Caco-2 (cell line): ENCODE measurements around the gene CRTC2. TPM values are rescaled to one million over a fixed set of nuclear protein-coding genes. Genes with fewer than 3 reads are reported as not detected.

Experiments used
- BruUV-seq: library from RNA; stranded (reverse); fragments of 400-500 nt; replicated peaks from 2 replicates; lab custom pipeline; 2021; lab: Mats Ljungman, UMichigan
- CTCF ChIA-PET: fragments of 300-600 bp; sonication (Branson Sonifier 250); formaldehyde crosslinking; loops from one replicate; lab custom pipeline; 2022; ENCODE audit warnings: antibody characterized with exemption; lab: Charles Lee
- POLR2A ChIA-PET: fragments of 300-600 bp; sonication (Branson Sonifier 250); formaldehyde crosslinking; loops from one replicate; lab custom pipeline; 2022; ENCODE audit warnings: antibody characterized with exemption; lab: Charles Lee
- DNase-seq, 2 experiments: peaks; one replicate each; pipeline versions ENCODE4 v3.0.0 to v3.0.0-alpha.2; 2020 to 2022
- H3K27me3 ChIP-seq: replicated peaks from 2 replicates; pipeline ENCODE4 v1.6.0; 2011; ENCODE audit warnings: low read length; ENCODE audit not compliant: control insufficient read depth, insufficient read depth
- H3K36me3 ChIP-seq: 2 replicates; pipeline ENCODE4 v1.5.1; 2011; ENCODE audit warnings: low read length; ENCODE audit not compliant: control insufficient read depth, insufficient read depth
- H3K4me1 ChIP-seq: fragments of 250-450 bp; sonication (Bioruptor Pico); 2 replicates; pipeline ENCODE4 v1.5.1; 2020; ENCODE audit warnings: mild to moderate bottlenecking
- H3K4me3 ChIP-seq: 2 replicates; pipeline ENCODE4 v1.5.1; 2011; ENCODE audit warnings: low read depth, mild to moderate bottlenecking, control low read depth, low read length
- H3K9me3 ChIP-seq: fragments of 250-450 bp; sonication (Bioruptor Pico); 2 replicates; pipeline ENCODE4 v1.5.1; 2020; ENCODE audit warnings: mild to moderate bottlenecking, moderate library complexity
- H3K27ac Mint-ChIP-seq: one replicate; pipeline ENCODE4 v1.8.0; 2022; ENCODE audit warnings: mixed read lengths; ENCODE audit not compliant: unreplicated experiment
- H3K27me3 Mint-ChIP-seq: one replicate; pipeline ENCODE4 v1.8.0; 2022; ENCODE audit warnings: mixed read lengths; ENCODE audit not compliant: insufficient read depth, unreplicated experiment
- H3K36me3 Mint-ChIP-seq: one replicate; pipeline ENCODE4 v1.8.0; 2022; ENCODE audit warnings: mild to moderate bottlenecking, mixed read lengths; ENCODE audit not compliant: insufficient read depth, unreplicated experiment
- H3K4me1 Mint-ChIP-seq: one replicate; pipeline ENCODE4 v1.8.0; 2022; ENCODE audit warnings: low read depth, mixed read lengths; ENCODE audit not compliant: unreplicated experiment
- H3K4me3 Mint-ChIP-seq: one replicate; pipeline ENCODE4 v1.8.0; 2022; ENCODE audit warnings: mild to moderate bottlenecking, moderate library complexity, mixed read lengths; ENCODE audit not compliant: unreplicated experiment
- H3K9me3 Mint-ChIP-seq: one replicate; pipeline ENCODE4 v1.8.0; 2022; ENCODE audit warnings: mixed read lengths; ENCODE audit not compliant: unreplicated experiment
- CTCF ChIP-seq, 2 experiments: fragments of 200-600 bp in 1 of 2; IDR thresholded peaks; 1 replicate in 1 of 2; 2 replicates in 1 of 2; pipeline versions ENCODE4 v1.5.1 to v1.8.0; 2011 to 2022; ENCODE audit warnings: antibody characterized with exemption in 1 of 2, control low read depth in 1 of 2, inconsistent platforms in 1 of 2, low read depth in 1 of 2, low read length in 1 of 2, mild to moderate bottlenecking in 1 of 2, moderate library complexity in 1 of 2; ENCODE audit not compliant: insufficient read depth in 1 of 2, severe bottlenecking in 1 of 2, unreplicated experiment in 1 of 2
- intact Hi-C: fragments of 100-400 bp; cut with micrococcal nuclease; formaldehyde crosslinking; loops from one replicate; pipeline ENCODE4 v1.10.0; 2022; ENCODE audit not compliant: unreplicated experiment
- total RNA-seq: library from RNA; stranded (reverse); gene quantifications from 2 replicates; pipeline ENCODE4 v1.2.3, GENCODE V29; 2022

The CRTC2 gene
- total RNA-seq, 1 experiment from 2014 or later: 24.4 TPM

- peaks cover 22% of the 10 kb centered on the region for H3K4me1 Mint-ChIP-seq
- no peaks in the 10 kb centered on the region for H3K9me3 ChIP-seq
- peak in 1 of 2 experiments; percentile 14 for DNase-seq
- H3K36me3 ChIP-seq: no peaks in the 10 kb centered on the region
- no peak for TF ChIP-seq CTCF (IDR thresholded peaks at IDR 0.05; ENCODE audit: insufficient read depth in 1 of 2, low read depth in 1 of 2, low read length in 1 of 2, severe bottlenecking in 1 of 2, unreplicated experiment in 1 of 2)
- H3K4me3 Mint-ChIP-seq: peak overlapping the region; percentile 71
- H3K27ac Mint-ChIP-seq: peak overlapping the region; percentile 86
- peaks cover 13% of the 10 kb centered on the region for H3K36me3 Mint-ChIP-seq
- TSS peak; percentile 37 for BruUV-seq
- H3K4me3 ChIP-seq: peak overlapping the region; percentile 63
- no peaks in the 10 kb centered on the region for H3K9me3 Mint-ChIP-seq
- intact Hi-C loops: loop anchor here (2.0 to 5.0 kb wide), 5 partner anchors 25 to 244 kb away; partner anchors contain the start of genes DENND4B, NPR1 and SLC39A1
- no peaks in the 10 kb centered on the region for H3K27me3 ChIP-seq
- ChIA-PET POLR2A (interaction anchor here (2.0 to 2.2 kb wide), 2 partner anchors 41 to 69 kb away, joined by 7 to 16 read pairs; partner anchors contain the start of genes RPS27 and SLC39A1), CTCF (interaction anchor here (0.8 to 2.8 kb wide), 3 partner anchors 25 to 431 kb away, joined by 3 to 24 read pairs (median 3); partner anchors contain the start of gene DENND4B)
- peaks cover 16% of the 10 kb centered on the region for H3K4me1 ChIP-seq
- H3K27me3 Mint-ChIP-seq: no peaks in the 10 kb centered on the region
Measured at GRCh38 chr1:153921803-153922075, 36.7 kb downstream of the CRTC2 start.

- Histone ChIP-seq H3K4me1 (peaks cover 16% of the 10 kb centered on the region), H3K36me3 (no peaks in the 10 kb centered on the region), H3K9me3 (no peaks in the 10 kb centered on the region), H3K4me3 (peak overlapping the region; percentile 63), H3K27me3 (no peaks in the 10 kb centered on the region)
- POLR2A ChIA-PET: interaction anchor here (2.2 kb wide), 1 partner anchor 69 kb away, joined by 7 read pairs; the partner anchor contains the start of gene RPS27
- Mint-ChIP-seq H3K4me3 (peak overlapping the region; percentile 71), H3K27me3 (no peaks in the 10 kb centered on the region), H3K4me1 (peaks cover 22% of the 10 kb centered on the region), H3K9me3 (no peaks in the 10 kb centered on the region), H3K27ac (peak overlapping the region; percentile 86), H3K36me3 (peaks cover 13% of the 10 kb centered on the region)
- DNase-seq: no peak
- no TSS peak for BruUV-seq
- CTCF ChIA-PET: interaction anchor here (0.8 to 2.8 kb wide), 3 partner anchors 26 to 432 kb away, joined by 3 to 24 read pairs (median 3); partner anchors contain the start of gene DENND4B
- intact Hi-C loops: loop anchor here (5.0 kb wide), 1 partner anchor 244 kb away; the partner anchor contains the start of gene NPR1
- no peak for TF ChIP-seq CTCF (IDR thresholded peaks at IDR 0.05; ENCODE audit: insufficient read depth in 1 of 2, low read depth in 1 of 2, low read length in 1 of 2, severe bottlenecking in 1 of 2, unreplicated experiment in 1 of 2)
Measured at GRCh38 chr1:153921080-153921802, 37.2 kb downstream of the CRTC2 start.

- H3K27ac Mint-ChIP-seq: peak overlapping the region; percentile 86
- H3K4me1 ChIP-seq: peaks cover 16% of the 10 kb centered on the region
- H3K36me3 Mint-ChIP-seq: peaks cover 21% of the 10 kb centered on the region
- H3K9me3 ChIP-seq: no peaks in the 10 kb centered on the region
- no peaks in the 10 kb centered on the region for H3K36me3 ChIP-seq
- BruUV-seq: no TSS peak
- H3K27me3 Mint-ChIP-seq: no peaks in the 10 kb centered on the region
- peak in 1 of 2 experiments; percentile 13 for TF ChIP-seq CTCF (IDR thresholded peaks at IDR 0.05; ENCODE audit: insufficient read depth in 1 of 2, low read depth in 1 of 2, low read length in 1 of 2, severe bottlenecking in 1 of 2, unreplicated experiment in 1 of 2)
- POLR2A ChIA-PET: no interaction called here
- intact Hi-C loops: loop anchor here (5.0 kb wide), 1 partner anchor 243 kb away; the partner anchor contains the start of gene NPR1
- CTCF ChIA-PET: no interaction called here
- H3K27me3 ChIP-seq: no peaks in the 10 kb centered on the region
- H3K4me1 Mint-ChIP-seq: peaks cover 22% of the 10 kb centered on the region
- H3K4me3 ChIP-seq: no peak overlapping the region; the same call in 1 of the 2 replicates
- DNase-seq: no peak
- no peaks in the 10 kb centered on the region for H3K9me3 Mint-ChIP-seq
- H3K4me3 Mint-ChIP-seq: peak overlapping the region; percentile 71
Measured at GRCh38 chr1:153919876-153920852, 38.2 kb downstream of the CRTC2 start.
